Activated CD4-positive, alpha-beta T cell treated with anti-CD3 and anti-CD28 coated beads, Interleukin-2, amount 50 U/mL, for 24 hours (primary cell): ENCODE data around the gene ZNF829.

Experiments used
- DNase-seq, 2 donors: peaks; one replicate each; pipeline ENCODE4 v3.0.0-alpha.2; 2020; ENCODE audit warnings: low read depth in 1 of 2, low spot score in 1 of 2

ZNF829 gene

GRCh38 chr19:36915992-36916830, at the start of gene ZNF829, which contains the start of gene ZNF568:
TSS of gene ZNF829 (minus strand) at chr19:36916291. CDS start at chr19:36915167, 1,124 bp downstream.
TSS of gene ZNF568 (plus strand) at chr19:36916332. CDS start at chr19:36922771, 6,439 bp downstream.
- peak; percentile 84 to 89 for DNase-seq

- DNase-seq: no peak
Measured at GRCh38 chr19:36963280-36963679, 47.2 kb upstream of the ZNF829 start.

DNA sequence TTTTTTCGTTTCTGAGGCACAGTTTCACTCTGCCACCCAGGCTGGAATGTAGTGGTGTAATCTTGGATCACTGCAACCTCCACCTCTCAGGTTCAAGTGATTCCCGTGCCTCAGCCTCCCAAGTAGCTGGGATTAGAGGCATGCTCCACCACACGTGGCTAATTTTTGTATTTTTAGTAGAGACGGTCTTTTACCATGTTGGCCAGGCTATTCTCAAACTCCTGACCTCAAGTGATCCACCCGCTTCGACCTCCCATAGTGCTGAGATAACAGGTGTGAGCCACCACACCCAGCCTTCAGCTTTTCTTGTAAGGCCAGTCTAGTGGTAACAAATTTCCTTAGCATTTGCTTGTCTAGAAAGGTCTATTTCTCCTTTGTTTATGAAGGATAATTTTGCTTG, 46.3 kb upstream of the ZNF829 start:
- no peak for DNase-seq

DNA sequence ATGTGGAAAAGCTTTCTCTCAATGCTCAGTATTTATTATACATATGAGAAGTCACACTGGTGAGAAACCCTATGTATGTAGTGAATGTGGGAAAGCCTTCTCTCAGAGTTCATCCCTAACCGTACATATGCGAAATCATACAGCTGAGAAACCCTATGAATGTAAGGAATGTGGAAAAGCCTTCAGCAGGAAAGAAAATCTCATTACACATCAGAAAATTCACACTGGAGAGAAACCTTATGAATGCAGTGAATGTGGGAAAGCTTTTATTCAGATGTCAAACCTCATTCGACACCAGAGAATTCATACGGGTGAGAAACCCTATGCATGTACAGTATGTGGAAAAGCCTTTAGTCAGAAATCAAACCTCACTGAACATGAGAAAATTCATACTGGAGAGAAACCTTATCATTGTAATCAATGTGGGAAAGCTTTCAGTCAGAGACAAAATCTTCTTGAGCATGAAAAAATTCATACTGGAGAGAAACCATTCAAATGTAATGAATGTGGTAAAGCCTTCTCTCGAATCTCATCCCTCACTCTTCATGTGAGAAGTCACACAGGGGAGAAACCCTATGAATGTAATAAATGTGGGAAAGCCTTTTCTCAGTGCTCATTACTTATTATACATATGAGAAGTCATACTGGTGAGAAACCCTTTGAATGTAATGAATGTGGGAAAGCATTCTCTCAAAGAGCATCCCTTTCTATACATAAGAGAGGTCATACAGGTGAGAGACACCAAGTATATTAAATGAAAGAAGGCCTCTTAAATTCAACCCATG, 34.4 kb upstream of the ZNF829 start:
- DNase-seq: no peak

DNA sequence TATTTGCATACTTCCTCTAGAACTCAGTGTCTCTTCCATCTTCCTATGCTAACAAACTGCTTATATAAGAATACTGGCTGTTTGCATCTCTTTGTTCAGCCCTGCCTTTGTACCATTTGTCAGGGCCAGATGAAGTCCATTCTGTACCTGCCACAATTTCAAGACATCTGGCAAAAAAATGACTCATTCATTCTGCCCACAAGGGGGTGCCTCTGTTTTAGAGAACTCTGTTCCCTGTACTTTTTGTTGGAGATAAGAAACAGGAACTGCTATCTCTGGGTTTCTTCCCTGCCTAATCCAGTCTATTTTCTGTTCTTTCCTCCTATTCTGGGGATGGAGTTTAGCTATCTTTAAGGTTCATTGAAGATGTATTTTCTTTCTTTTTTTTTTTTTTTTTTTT, 23.1 kb upstream of the ZNF829 start:
- DNase-seq: no peak

DNA sequence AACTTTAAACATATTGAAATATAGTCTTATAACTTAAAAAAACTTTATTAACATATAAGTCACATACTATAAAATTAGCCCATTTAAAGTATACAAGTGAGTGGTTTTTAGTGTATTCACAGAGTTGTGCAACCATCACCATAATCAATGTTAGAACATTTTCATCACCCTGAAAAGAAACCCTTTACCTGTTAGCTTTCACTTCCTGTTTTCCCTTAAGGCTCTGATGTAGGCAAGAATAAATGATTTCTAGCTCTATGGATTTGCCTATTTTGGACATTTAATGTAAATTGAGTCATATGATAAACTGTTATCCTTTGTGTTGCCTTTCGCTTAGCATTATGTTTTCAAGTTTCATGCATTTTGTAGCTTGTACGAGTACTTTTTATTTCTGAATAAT, 15.6 kb upstream of the ZNF829 start:
- no peak for DNase-seq

GRCh38 chr19:36918090-36918489, 2.0 kb upstream of the ZNF829 start:
- DNase-seq: no peak

DNA sequence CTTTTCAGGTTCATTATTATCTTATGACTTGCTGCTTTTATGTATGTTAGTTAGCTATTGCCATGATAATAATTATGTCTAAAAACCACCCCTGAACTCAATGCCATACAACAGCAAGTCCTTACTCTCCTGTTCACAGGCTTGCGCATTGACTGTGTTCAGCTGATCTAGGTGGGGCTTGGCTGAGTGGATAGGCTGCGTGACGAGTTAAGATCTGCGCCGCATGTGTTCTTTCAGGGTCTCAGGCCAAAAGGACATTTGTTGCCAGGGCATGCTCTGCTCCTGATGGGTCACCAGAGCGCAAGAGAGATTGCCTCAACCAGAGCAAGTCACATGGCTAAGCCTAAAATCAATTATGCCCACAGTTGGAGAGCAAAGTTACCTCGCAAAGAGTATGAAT, 900 bp upstream of the ZNF829 start:
- no peak for DNase-seq

GRCh38 chr19:36898422-36898821, 17.7 kb downstream of the ZNF829 start:
- no peak for DNase-seq

GRCh38 chr19:36894849-36895383, 21.2 kb downstream of the ZNF829 start:
- DNase-seq: no peak

GRCh38 chr19:36891768-36892357, 24.2 kb downstream of the ZNF829 start:
- no peak for DNase-seq

DNA sequence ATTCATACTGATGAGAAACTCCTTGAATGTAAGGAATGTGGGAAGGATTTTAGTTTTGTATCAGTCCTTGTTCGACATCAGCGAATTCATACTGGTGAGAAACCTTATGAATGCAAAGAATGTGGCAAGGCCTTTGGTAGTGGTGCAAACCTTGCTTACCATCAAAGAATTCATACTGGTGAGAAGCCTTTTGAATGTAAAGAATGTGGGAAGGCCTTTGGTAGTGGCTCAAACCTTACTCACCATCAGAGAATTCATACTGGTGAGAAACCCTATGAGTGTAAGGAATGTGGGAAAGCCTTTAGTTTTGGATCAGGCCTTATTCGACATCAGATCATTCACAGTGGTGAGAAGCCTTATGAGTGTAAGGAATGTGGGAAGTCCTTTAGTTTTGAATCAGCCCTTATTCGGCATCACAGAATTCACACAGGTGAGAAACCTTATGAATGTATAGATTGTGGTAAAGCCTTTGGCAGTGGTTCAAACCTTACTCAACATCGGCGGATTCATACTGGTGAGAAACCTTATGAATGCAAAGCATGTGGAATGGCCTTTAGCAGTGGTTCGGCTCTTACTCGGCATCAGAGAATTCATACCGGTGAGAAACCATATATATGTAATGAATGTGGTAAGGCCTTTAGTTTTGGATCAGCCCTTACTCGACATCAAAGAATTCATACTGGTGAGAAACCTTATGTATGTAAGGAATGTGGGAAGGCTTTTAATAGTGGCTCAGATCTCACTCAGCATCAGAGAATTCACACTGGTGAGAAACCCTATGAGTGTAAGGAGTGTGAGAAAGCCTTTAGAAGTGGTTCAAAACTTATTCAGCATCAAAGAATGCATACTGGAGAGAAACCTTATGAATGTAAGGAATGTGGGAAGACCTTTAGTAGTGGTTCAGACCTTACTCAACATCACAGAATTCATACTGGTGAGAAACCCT, 38.8 kb downstream of the ZNF829 start:
- no peak for DNase-seq

GRCh38 chr19:36851898-36852297, 64.2 kb downstream of the ZNF829 start:
- DNase-seq: no peak

- peak; percentile 66 to 84 for DNase-seq
Measured at GRCh38 chr19:36850559-36851442, 65.3 kb downstream of the ZNF829 start, which contains the start of gene ZNF345. TSS of gene ZNF345 (plus strand) at chr19:36850876. CDS start at chr19:36876831, 25,955 bp downstream.

GRCh38 chr19:36849701-36850558, 66.2 kb downstream of the ZNF829 start:
- peak; percentile 72 to 85 for DNase-seq

GRCh38 chr19:36847968-36848367, 68.1 kb downstream of the ZNF829 start:
- DNase-seq: no peak

- DNase-seq: no peak
Measured at GRCh38 chr19:36838784-36839324, 77.2 kb downstream of the ZNF829 start.
